GM21723 (cell line): ENCODE measurements around the gene KRT36.

ENCODE experiments used
- ATAC-seq: cut with Tn5 transposase; IDR thresholded peaks from one replicate; pipeline ENCODE4 v1.9.1; 2021; ENCODE audit warnings: mild to moderate bottlenecking, moderate library complexity; ENCODE audit not compliant: unreplicated experiment

Gene KRT36

GRCh38 chr17:41522301-41523224 lies 32.9 kb upstream of the KRT36 start:
- ATAC-seq: no peak

DNA sequence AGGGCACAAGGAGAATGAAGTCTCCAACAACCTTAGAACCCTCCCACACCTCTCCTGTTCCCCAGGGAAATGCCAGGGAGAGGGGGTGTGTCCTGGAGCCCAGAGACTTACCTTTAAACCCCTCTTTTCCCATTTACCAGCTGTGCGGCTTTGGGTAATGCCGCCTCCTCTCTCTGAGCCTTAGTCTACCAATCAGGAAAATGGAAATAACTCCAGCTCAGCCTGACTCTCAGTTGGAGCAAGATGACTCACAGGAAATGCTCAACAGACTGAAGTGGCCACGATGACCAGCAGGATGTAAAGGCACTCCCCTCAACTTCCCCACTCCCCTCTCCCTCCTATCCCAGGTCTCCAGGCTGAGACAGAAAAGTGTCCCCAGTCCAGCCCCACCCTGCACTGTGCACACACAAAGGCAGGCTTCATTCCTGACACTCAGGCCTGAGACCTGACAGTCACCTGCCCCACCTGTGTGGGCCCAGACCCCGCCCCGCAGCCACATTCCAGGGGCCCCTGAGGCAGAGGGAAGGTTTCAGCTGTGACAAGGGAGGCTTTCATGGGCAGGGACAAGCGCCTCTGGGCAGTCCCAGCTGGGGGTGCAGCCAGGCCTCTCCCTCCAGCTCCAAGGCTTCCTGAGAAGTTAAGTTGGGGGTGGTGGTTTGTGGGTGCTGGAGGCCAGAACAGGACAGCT lies 32.0 kb upstream of the KRT36 start:
- ATAC-seq: no peak

DNA sequence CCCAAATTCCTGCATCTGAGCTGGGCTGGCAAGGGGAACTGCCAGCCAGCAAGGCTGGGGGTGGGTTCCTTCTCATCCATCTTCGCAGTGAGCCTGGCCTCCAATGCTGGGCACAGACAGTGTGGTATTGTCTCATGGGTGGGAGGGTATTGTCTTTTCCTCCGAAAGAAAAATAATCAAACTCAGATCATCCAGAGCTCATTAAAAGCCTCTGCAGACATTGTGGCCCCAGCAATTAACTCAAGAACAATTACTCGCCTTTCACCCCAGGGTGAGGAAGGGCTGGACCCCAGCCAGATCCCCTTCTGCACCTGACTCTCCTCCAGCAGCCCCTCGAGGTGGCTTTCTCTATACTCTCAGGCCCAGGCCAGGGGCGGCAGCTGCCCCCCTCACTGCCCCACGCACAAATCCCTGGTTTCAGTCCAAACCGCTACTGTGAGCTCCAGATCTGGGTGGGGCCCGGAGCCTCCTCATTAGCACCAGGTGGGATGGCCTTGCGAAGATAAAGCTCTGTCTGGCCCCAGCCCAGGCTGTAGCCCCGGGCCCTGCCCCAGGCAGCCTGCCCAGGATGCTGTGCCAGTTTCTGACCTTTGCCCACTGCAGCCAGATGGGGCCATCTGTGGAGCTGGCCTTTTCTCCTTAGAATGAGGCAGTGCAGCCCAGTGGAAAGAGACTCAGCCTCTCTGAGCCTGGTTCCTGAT lies 31.3 kb upstream of the KRT36 start:
- ATAC-seq: no peak

DNA sequence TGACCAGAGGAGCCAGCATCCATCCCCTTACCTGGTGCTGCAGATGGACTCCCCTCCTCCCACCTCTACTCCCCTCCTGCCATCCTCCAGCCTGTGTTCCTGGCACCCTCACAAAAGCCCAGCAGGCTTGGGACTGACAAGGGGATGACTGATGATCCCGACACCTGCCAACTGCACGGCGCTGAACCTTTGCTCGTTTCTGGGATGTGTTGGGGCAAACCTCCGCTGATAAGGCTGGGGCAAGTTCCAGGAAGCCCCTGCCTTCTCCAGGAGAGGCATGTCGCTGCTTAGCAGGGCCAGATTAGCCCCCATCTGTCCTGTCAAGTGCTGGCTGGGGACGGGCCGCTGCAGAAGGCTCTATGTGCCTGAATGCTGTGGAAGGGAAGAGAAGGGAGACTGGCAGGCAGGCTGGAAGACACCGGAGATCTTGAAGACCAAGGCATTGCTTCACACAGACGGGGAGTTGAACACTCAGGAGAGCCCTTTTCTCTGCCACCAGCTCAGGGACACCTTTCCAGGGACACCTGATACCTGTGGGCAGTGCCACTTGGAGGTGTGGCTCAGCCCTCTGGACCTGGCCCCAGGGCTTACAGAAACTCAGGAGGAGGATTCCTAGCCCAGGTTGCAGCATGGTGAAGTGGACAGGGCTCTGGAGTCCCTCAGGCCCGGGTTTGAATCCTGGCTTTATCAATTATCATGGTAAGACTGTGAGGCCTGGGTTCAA lies 30.0 kb upstream of the KRT36 start:
- ATAC-seq: no peak

GRCh38 chr17:41518789-41519449 lies 29.2 kb upstream of the KRT36 start, which contains the start of gene KRT15:
KRT15 (minus strand) TSS chr17:41518890; CDS start chr17:41518827, 63 bp downstream.
- no peak for ATAC-seq

- no peak for ATAC-seq
Observed at GRCh38 chr17:41518031-41518430, 28.3 kb upstream of the KRT36 start.

GRCh38 chr17:41516830-41517283 lies 27.1 kb upstream of the KRT36 start:
- no peak for ATAC-seq

GRCh38 chr17:41516147-41516829 lies 26.6 kb upstream of the KRT36 start:
- no peak for ATAC-seq

GRCh38 chr17:41513168-41513547 lies 23.4 kb upstream of the KRT36 start:
- ATAC-seq: no peak

- ATAC-seq: no peak
Observed at GRCh38 chr17:41512546-41513167, 22.9 kb upstream of the KRT36 start.

- no peak for ATAC-seq
Observed at GRCh38 chr17:41511716-41512115, 22.0 kb upstream of the KRT36 start.

GRCh38 chr17:41511116-41511515 lies 21.4 kb upstream of the KRT36 start:
- ATAC-seq: no peak

- ATAC-seq: no peak
Observed at GRCh38 chr17:41510251-41511065, 20.7 kb upstream of the KRT36 start.

- no peak for ATAC-seq
Observed at GRCh38 chr17:41507315-41507880, 17.7 kb upstream of the KRT36 start.

DNA sequence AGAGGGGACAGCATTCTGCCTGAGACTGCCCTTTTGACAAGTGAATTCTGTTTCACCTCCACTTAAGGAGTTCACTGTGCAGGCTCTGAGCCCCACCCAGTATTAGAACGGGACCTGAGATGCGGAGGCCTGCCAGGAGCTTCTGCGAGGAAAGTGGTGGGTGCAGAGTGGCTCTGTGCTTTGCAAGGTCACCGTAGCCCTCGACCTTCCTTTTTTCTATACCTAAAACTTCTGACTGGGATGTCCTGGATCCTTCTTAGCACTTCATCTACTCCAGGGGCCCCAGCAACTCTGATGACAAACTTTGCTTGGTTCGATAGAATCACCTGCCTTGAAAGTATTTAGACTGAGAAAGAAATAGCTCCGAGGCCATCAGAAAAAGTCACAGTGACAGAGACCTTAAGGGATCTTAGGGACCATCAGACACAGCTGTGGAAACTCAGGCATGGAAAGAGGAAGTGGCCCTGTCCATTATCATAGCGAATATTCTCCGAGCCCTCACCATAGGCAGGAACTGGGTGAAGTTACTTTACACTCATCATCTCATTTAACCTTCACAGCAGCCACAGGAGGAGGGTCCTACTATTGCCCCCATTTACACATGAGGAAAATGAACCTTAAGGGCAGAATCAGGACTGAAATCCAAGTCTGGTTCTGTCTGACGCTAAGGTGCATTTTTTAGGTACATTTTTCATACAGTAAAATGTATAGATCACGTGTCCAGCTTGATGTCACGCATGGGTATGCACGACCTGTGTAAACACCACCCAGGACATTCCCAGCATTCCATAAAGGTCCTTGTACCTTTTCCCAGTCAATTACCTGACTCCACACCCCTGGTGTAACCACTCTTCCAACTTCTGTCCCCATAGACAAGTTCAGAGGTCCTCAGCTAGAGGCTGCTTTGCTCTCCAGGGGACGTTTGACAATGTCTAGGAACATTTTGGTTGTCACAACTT lies 16.4 kb upstream of the KRT36 start:
- ATAC-seq: no peak

DNA sequence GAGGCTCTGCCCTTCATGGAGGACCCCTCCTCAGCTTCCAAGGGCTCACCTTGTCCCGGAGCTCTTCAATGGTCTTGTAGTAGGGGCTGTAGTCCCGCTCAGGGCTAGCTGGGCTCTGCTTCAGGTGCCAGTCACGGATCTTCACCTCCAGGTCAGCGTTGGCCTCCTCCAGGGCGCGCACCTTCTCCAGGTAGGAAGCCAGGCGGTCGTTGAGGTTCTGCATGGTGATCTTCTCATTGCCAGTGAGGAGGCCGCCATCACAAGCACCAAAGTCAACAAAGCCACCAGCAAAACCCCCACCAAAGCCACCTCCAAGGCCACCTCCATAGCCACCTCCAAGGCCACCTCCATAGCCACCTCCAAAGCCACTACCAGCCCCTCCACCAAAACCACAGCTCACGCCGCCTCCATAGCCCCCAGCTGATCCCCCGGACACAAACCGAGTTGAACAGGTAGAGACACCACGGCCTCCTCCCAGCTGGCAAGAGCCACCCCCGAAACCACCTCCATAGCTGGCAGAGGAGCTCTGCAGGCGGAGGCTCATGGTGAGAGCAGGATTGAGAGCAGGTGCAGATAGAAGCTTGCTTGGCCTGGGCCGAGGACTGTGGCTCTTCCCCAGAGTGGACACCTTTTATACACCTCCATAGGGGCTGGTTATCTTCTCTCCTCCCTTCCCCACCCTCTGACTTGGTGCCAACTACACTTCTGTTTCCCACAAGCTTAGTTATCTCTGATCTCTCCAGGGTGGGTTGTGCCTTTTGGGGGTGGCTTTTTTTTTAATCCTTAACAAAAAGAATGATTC lies 15.5 kb upstream of the KRT36 start, which contains the start of gene KRT13:
KRT13 (minus strand) TSS at position 606 of the 802 bp plus-strand sequence; CDS start at position 544, 62 bp downstream.
- ATAC-seq: no peak
